GM19455 (cell line): ENCODE data around the gene KLHL5.
A peak's percentile ranks its signal among the peaks of the same experiment; 100 is the strongest.
"Not testable (repeated sequence)": the region's sequence is repeated elsewhere in the genome, so short reads cannot be mapped to it uniquely, and the experiment has no call there.

ENCODE experiments used
- ATAC-seq: cut with Tn5 transposase; IDR thresholded peaks from one replicate; pipeline ENCODE4 v1.9.1; 2021; ENCODE audit not compliant: unreplicated experiment

KLHL5 gene

GRCh38 chr4:39062094-39062769 lies at the start of gene KLHL5:
KLHL5 (plus strand) TSS chr4:39062232; CDS start chr4:39062653, 421 bp downstream.
- no peak for ATAC-seq

DNA sequence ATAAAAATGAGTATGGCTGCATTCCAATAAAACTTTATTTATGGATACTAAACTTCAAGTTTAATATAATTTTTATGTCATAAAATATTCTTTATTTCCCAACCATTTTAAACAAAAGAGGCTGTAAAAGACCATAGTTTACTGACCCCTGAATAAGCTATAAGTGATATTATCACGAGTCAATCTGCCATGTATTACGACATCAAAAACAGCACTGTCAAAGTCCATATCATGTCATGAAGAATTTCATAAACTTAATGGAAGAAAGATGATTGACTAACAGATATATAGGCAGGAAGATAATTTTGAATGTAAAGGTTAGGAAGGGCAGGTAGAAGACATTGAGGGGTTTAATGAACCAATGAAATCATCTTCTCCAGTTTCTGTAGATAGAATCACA lies 48.0 kb upstream of the KLHL5 start:
- no peak for ATAC-seq

DNA sequence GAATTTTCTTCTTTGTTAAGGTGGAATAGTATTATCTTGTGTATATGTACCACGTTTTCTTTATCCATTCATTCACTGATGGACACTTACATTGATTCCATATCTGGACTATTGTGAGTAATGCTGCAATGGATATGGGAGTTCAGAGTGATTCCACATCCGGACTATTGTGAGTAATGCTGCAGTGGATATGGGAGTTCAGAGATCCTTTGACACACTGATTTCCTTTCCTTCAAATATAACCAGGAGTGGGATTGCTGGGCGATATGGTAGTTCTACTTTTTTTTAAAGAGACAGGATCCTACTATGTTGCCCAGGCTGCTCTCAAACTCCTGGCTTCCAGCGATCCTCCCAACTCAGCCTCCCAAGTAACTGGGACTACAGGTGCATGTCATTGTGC lies 41.9 kb upstream of the KLHL5 start:
- ATAC-seq = no peak

GRCh38 chr4:39021631-39022030 lies 40.4 kb upstream of the KLHL5 start:
- ATAC-seq = no peak

DNA sequence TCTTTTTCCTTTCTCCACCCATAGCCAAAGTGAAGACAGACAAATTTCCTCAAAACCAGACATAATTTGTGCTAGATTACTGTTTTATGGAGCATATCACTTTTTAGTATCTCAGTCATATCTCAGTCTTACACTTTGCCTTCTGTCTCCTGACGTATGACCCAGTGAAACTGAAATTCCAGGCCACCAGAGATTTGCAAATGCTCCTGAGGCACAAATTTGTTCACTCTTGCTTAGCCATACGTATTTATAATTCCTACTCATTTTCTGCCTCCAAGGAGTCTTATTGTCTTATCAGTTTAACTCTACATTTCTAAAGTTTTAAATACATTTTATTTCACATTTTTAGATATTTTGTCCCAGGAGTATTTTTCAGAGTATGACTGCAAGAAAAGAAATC lies 39.8 kb upstream of the KLHL5 start:
- ATAC-seq = no peak

DNA sequence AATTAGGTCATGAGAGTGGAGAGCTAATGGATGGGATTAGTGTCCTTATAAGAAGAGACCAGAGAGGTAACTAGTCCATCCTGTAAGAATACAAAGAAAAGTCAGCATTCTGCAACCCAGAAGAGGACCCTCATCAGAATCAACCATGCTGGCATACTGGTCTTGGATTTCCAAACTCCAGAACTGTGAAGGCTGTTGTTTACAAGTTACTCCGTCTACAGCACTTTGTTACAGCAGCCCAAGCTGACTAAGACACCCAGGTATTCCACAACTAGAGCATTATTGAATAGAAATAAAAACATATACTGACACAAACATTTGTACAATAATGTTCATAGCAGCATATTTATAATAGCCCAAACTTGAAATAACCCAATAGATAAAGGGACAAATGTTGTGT lies 39.0 kb upstream of the KLHL5 start:
- no peak for ATAC-seq

GRCh38 chr4:39024311-39024865 lies 37.6 kb upstream of the KLHL5 start:
- no peak for ATAC-seq

DNA sequence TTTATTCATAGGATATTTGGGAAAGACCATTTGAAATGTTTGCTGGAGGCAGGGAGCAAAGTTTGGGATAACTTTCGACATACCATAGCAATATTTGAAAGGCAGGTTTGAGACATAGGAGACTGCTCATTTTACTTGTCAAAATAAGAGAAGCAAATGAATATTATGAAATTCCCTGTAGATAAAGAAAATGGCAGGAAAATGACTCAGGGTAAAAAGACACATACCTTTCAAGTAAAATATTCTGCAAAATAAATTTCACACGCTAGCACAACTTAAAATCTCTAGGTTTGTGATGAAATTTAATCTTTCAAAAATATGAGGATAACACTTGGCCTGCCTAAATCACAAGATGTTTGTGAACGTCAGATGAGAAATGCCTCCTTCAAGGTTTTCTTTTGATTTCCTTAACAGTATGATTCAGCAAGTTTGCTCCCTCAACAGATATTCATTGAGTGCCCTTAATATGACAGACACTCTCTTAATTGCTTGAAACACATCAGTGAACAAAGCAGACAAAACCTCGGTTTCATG lies 36.4 kb upstream of the KLHL5 start:
- no peak for ATAC-seq

GRCh38 chr4:39026096-39026495 lies 35.9 kb upstream of the KLHL5 start:
- ATAC-seq = no peak

- ATAC-seq = peak; percentile 31
These were observed 32.0 kb upstream of the KLHL5 start for GRCh38 chr4:39029752-39030694.

GRCh38 chr4:39030725-39031124 lies 31.3 kb upstream of the KLHL5 start:
- no peak for ATAC-seq

- ATAC-seq = not testable (repeated sequence)
These were observed 30.4 kb upstream of the KLHL5 start for GRCh38 chr4:39031590-39032020.

GRCh38 chr4:39032218-39033085 lies 29.6 kb upstream of the KLHL5 start, which contains the start of gene TMEM156:
TMEM156 (minus strand) TSS chr4:39032409; CDS start chr4:39032313, 96 bp downstream.
- peak; percentile 54 for ATAC-seq

DNA sequence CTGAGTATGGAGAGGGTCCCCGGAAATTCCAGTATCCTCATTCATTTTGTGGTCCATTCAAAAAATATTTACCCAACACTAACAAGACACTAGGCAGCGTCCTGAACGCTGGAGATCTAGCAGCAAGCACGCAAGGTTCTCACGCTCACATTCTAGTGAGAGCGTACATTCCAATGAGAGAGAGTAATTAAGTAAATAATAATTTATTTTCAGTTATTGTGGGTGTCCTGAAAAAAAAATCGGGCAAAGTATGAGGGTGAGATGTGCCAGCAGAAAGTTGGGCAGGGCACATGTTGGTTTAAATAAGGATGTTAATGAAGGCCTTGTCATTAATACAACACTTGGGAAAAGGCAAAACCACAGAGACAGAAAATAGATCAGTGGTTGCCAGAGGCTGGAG lies 25.9 kb upstream of the KLHL5 start:
- ATAC-seq = no peak

GRCh38 chr4:39037491-39037825 lies 24.6 kb upstream of the KLHL5 start:
- ATAC-seq = no peak

DNA sequence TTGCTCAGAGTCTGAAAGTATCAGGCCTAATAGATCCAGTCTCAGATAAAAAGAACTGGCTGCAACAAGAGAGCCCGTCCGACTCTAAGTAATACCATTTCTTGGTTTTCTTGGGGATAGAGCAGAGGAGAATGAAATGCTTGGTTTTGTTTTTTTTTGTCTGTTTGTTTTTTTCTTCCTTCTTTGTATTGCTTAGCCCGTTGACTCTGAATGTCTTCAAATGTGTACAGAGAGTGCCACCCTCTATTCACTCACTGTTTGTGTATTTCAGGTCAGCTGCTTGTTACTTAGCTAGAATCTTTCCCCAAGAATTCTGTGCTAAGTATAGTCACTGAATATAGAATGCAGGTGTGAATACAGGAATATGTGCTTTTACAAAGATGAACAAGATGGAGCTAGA lies 24.1 kb upstream of the KLHL5 start:
- ATAC-seq = no peak

GRCh38 chr4:39039108-39039507 lies 22.9 kb upstream of the KLHL5 start:
- ATAC-seq = no peak

DNA sequence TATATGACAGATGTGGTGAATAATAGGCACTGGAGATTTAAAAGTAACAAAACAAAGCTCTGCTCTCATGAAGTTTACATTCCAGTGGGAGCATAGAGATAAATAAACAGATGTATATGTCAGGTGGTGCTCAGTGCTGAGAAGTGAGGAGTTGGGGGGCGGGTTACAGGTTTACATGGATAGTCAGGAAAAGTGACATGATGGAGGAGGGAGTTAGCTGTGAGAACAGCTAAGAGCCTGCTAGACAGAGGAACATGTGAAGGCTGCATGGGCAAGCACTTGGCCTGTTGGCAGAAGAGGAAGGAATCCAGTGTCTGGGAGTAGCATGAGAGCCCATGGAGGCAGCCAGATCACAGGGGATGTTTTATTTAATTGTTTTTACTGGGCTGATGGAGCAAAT lies 19.7 kb upstream of the KLHL5 start:
- ATAC-seq = no peak

DNA sequence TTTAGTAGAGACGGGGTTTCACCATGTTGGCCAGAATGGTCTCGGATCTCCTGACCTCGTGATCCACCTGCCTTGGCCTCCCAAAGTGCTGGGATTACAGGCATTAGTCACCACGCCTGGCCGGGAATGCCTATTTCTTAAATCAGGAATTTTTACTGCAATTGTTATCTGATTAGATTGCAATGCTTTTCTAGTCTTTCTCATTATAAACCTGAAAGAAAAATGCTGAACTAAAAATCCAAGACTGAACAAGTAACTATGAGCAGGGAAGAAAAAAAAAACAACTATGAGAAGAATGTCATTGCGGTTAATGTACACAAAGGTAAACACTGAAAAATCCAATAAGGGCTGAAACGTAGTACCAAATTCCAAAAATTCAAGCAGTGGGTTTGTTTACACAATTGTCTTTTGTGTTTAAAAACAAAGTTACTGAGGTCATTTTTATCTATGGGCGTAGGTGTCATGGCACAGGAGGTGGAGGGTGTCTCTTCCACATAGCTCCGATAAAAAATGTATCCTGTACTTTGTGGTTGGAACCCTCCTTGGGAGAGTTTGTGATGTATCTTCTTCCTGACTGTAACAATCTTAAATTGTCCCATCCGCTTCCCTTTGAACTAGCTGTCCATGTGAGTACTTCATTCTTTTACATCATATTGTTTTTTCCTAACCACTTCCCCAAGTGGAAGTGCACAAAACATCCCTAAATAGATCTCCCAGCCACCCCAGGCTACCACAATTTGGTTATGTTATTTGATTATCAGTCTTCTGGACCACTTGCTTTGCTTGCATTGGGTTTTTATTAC lies 18.8 kb upstream of the KLHL5 start:
- ATAC-seq = no peak

DNA sequence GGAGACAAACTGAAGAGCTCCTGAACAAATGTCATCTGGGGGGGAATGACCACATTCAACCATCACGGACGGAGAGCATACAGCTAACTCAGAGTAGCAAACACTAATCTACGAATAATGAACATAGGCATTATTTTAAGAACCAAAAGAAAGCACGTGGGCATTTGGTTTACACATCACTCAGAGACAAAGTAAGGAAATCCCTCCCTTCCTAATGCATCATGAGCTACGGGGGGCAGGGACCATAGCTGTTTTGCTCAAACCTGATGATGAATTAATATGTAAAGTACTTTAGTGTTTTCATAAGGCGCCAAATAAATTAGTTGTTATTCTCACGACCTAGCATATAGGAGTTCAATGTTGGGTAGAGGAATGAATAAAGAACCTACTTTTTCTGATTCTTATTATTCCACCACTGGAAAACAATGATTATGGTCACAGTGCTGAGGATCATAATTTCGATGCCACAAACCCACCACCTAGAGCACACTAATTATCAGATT lies 18.1 kb upstream of the KLHL5 start:
- no peak for ATAC-seq
